Urinary bladder (tissue), 4 donors: ENCODE results near the gene ADPRHL1. TPM values are rescaled to one million over a fixed set of nuclear protein-coding genes. Genes with fewer than 3 reads are reported as not detected.

ENCODE experiments used
- DNase-seq: peaks from one replicate; pipeline ENCODE4 v3.0.0-alpha.2; 2015; ENCODE audit errors: extremely low spot score
- H3K27ac ChIP-seq: one replicate; pipeline ENCODE4 v1.5.1; 2013; ENCODE audit warnings: low read depth, mild to moderate bottlenecking, moderate library complexity
- H3K36me3 ChIP-seq: one replicate; pipeline ENCODE4 v1.6.1; 2013; ENCODE audit warnings: mild to moderate bottlenecking, moderate library complexity; ENCODE audit not compliant: insufficient read depth
- H3K4me1 ChIP-seq: one replicate; pipeline ENCODE4 v1.6.1; 2013; ENCODE audit warnings: mild to moderate bottlenecking, moderate library complexity; ENCODE audit not compliant: insufficient read depth
- H3K4me3 ChIP-seq: one replicate; pipeline ENCODE4 v1.5.1; 2013; ENCODE audit warnings: low read depth, low read length
- WGBS: extraction: QIAGEN DNeasy Blood & Tissue Kit; methylation state at CpG from one replicate; pipeline ENCODE4 v1.1.7; 2013; 5-methylcytosine and 5-hydroxymethylcytosine counted together
- polyA plus RNA-seq: library from polyadenylated mRNA; stranded (reverse); fragments of 200-250 nt; gene quantifications from one replicate; pipeline ENCODE4 v1.2.3, GENCODE V29; 2013
- total RNA-seq: library from RNA; depleted of rRNA; stranded (reverse); fragments of >200 nt; gene quantifications from one replicate; pipeline ENCODE4 v1.2.3, GENCODE V29; 2014
- donor health status: healthy with polysubstance abuse.
- donor health status: healthy.

Gene ADPRHL1
- total and polyA plus RNA-seq, 2 donors: 2.6 to 6.0 TPM

GRCh38 chr13:113360446-113360845, 92.8 kb downstream of the ADPRHL1 start:
- DNase-seq: no peak
- Histone ChIP-seq H3K36me3 (peaks cover 4% of the 10 kb centered on the region), H3K27ac (no peak overlapping the region), H3K4me3 (no peak overlapping the region), H3K4me1 (no peaks in the 10 kb centered on the region)
- 87% methylated on average over 6 of the region's 6 CpGs for WGBS

GRCh38 chr13:113359571-113359970, 93.7 kb downstream of the ADPRHL1 start:
- Histone ChIP-seq H3K4me1 (no peaks in the 10 kb centered on the region), H3K27ac (no peak overlapping the region), H3K4me3 (no peak overlapping the region), H3K36me3 (peaks cover 4% of the 10 kb centered on the region)
- WGBS: 89% methylated on average over 11 of the region's 11 CpGs
- no peak for DNase-seq

- Histone ChIP-seq H3K4me1 (no peaks in the 10 kb centered on the region), H3K27ac (no peak overlapping the region), H3K4me3 (no peak overlapping the region), H3K36me3 (peaks cover 4% of the 10 kb centered on the region)
- DNase-seq: no peak
- WGBS: 69% methylated on average over 6 of the region's 6 CpGs
Measured at GRCh38 chr13:113358653-113359190, 94.6 kb downstream of the ADPRHL1 start.

GRCh38 chr13:113357529-113357928, 95.8 kb downstream of the ADPRHL1 start:
- no peaks in the 10 kb centered on the region for H3K4me1 ChIP-seq
- H3K36me3 ChIP-seq: peaks cover 4% of the 10 kb centered on the region
- WGBS: 90% methylated on average over 5 of the region's 5 CpGs
- H3K27ac ChIP-seq: no peak overlapping the region
- no peak for DNase-seq
- H3K4me3 ChIP-seq: no peak overlapping the region

GRCh38 chr13:113356596-113356995, 96.7 kb downstream of the ADPRHL1 start:
- H3K27ac ChIP-seq: no peak overlapping the region
- no peak for DNase-seq
- H3K4me3 ChIP-seq: no peak overlapping the region
- H3K4me1 ChIP-seq: no peaks in the 10 kb centered on the region
- WGBS: 64% methylated on average over 4 of the region's 4 CpGs
- peaks cover 4% of the 10 kb centered on the region for H3K36me3 ChIP-seq

GRCh38 chr13:113355621-113356020, 97.7 kb downstream of the ADPRHL1 start:
- DNase-seq: no peak
- peaks cover 4% of the 10 kb centered on the region for H3K36me3 ChIP-seq

GRCh38 chr13:113354831-113355610, 98.3 kb downstream of the ADPRHL1 start:
- no peaks in the 10 kb centered on the region for H3K4me1 ChIP-seq
- peaks cover 4% of the 10 kb centered on the region for H3K36me3 ChIP-seq
- H3K4me3 ChIP-seq: no peak overlapping the region
- WGBS: 95% methylated on average over 41 of the region's 41 CpGs
- H3K27ac ChIP-seq: no peak overlapping the region
- no peak for DNase-seq

More at GRCh38 chr13:113355621-113356020, 97.7 kb downstream of the ADPRHL1 start:
- 86% methylated on average over 10 of the region's 10 CpGs for WGBS
- Histone ChIP-seq H3K4me1 (no peaks in the 10 kb centered on the region), H3K4me3 (no peak overlapping the region), H3K27ac (no peak overlapping the region)

GRCh38 chr13:113353254-113353653, 100.0 kb downstream of the ADPRHL1 start:
- no peaks in the 10 kb centered on the region for H3K4me1 ChIP-seq
- no peak overlapping the region for H3K4me3 ChIP-seq
- DNase-seq: no peak
- H3K27ac ChIP-seq: no peak overlapping the region
- WGBS: 89% methylated on average over 12 of the region's 12 CpGs
- no peaks in the 10 kb centered on the region for H3K36me3 ChIP-seq

GRCh38 chr13:113351514-113352026, 101.7 kb downstream of the ADPRHL1 start:
- H3K4me1 ChIP-seq: no peaks in the 10 kb centered on the region
- WGBS: 62% methylated on average over 17 of the region's 17 CpGs
- DNase-seq: no peak
- H3K27ac ChIP-seq: no peak overlapping the region
- H3K36me3 ChIP-seq: no peaks in the 10 kb centered on the region
- no peak overlapping the region for H3K4me3 ChIP-seq

- WGBS: 93% methylated on average over 20 of the region's 20 CpGs
- Histone ChIP-seq H3K4me3 (no peak overlapping the region), H3K27ac (no peak overlapping the region), H3K36me3 (no peaks in the 10 kb centered on the region), H3K4me1 (no peaks in the 10 kb centered on the region)
- DNase-seq: no peak
Measured at GRCh38 chr13:113350938-113351335, 102.4 kb downstream of the ADPRHL1 start.

- no peaks in the 10 kb centered on the region for H3K4me1 ChIP-seq
- H3K36me3 ChIP-seq: no peaks in the 10 kb centered on the region
- no peak for DNase-seq
- WGBS: 84% methylated on average over 32 of the region's 32 CpGs
- no peak overlapping the region for H3K4me3 ChIP-seq
- H3K27ac ChIP-seq: no peak overlapping the region
Measured at GRCh38 chr13:113350065-113350937, 103.0 kb downstream of the ADPRHL1 start.
